GM18526 (cell line): ENCODE measurements around the gene VPS16.

Experiments used
- POLR2A ChIP-seq: IDR thresholded peaks from 3 replicates; pipeline ENCODE4 v1.6.1; 2011; ENCODE audit not compliant: insufficient read length; ENCODE audit errors: extremely low read depth

Gene VPS16

DNA sequence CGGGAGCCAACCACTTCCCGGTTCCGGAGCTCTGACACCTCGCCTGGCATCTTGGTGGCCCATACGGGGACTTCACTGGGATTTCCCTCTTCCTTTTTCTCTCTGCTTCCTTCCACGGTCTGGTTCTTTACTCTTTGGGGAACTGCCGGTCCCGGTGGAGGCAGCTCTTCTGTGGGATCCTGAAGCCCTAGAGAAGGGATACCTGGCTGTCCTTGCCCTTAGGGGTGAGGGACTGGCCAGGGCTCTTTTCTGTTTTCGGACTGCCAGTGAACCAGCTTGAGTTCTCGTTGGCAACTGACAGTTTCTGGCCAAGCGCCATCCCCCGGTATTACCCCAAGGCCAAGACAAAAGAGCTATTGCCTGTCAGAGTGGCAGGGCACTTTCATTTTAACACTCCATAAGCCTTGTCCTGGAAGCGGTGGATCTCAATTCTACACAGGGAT is 39.2 kb upstream of the VPS16 start:
- TF ChIP-seq POLR2A = no peak

DNA sequence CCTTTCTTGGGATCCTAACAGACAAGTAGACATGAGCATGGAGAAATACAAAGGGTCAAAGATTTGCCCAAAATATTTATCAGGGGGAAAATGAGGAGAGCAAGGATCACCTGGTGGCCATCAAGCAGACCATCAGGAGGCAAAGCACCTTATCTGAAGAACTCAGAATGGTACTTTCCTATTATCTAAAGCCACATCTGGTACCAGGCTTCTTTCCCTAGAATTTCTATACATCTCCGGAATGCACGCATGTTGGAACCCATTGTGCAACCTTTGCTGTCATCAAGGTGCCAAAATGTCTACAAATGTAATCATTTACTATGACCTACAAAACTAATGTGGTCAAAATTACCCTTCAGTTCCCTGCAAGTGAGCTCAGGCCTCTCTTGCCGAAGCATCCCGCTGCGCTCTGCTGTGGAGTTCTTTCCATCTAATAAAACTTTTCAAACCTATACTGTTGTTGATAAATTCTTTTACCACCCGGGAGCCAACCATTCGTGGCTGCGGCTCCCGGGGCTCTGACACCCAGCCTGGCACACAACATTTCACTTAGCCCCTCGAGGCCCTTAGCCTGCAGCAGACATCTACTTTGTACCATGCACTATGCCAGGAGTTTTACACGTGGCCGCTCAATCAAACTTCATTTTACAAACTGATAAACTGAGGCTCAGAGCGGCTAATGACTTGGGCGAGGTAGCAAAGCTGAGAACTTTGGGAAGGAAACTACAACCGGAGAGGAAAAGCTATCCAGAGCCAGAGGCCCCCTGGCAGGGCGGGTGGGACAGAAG is 36.3 kb upstream of the VPS16 start:
- TF ChIP-seq POLR2A = no peak

DNA sequence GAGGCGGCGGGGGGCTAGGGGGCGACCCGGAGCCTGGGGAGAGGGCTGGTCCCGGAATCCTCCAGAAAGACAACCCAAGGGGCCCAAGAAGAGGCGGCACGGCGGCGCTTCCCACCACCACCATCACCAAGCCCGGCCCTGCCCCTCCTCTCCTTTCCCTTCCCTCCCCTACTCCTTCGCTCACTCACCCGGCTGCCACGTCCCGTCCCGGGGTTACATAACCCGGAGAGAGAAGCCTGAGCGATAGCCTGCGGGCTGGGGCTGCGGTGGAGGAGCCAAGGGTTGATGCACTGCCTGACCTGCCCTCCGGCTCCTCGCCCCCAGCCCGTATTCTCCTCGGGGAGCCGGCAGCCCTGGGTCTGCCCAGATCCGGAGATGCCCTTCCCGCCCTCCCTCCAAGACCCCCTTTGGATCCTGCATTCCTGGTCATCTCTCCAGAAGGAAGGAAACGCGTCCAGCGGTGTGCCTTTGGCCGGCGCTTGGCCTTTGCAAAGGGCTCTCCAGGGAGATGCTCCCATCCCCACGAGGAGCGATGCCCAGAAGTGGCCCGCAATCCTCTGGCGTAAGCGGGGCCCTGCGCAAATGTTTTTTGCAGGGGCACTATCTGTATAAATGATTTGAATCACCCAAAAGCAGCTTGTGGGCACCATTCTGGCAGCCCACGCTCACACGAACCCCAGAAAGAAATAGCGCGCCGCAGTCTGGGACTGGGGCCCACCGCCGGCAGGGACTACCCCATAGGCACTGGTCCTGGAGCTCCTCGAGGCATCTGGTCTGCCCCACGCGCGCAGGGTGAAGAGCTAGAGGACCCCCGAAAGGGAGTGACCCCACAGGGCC is 35.5 kb upstream of the VPS16 start:
- TF ChIP-seq POLR2A = no peak

DNA sequence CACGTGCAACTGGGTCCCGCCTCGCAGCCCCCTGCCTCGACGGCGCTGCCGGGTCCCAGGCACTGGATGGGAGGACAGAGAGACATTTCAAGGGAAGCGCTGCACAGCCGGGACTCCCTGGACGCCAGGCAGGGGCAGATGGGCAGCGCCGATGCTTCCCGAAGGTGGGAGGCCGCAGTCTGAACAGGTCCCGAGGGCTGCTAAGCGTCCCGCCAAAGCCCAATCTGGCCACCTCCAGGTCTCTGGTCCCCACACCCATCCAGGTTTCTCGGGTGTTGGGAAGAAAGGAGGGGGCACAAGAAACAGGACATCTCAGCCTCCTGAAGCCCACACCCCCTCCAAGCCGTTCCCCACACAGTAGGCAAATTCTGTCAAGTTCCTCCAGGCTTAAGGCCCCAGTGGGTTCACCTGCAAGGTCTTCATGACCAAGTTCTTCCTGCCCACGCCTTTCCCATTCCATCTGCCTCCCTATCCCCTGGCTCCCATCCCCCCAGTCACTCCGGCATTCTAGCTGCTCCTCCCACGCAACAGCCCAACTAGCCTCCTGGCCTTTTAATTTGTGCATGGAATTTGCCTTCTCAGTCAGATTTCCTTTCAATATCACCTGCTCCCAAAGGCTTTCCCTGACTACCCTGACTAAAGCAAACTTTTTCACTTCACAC is 34.7 kb upstream of the VPS16 start:
- TF ChIP-seq POLR2A = no peak

DNA sequence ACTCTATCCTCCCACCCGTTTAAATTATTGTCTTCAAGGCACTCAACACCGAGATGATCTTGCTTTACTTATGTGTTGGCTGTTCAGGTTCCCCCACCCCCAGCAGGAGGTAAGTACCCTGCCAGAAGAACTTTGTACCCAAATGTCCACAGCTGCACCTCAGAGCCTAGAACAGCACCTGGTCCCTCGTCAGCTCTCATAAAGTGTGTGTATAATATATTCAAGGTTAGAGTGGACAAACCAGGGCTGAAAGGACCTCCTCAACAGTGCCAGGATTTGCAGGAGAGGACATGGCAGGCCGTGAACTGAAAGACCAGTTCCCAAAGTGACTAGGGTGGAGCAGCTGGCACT is 34.2 kb upstream of the VPS16 start:
- no peak for TF ChIP-seq POLR2A

DNA sequence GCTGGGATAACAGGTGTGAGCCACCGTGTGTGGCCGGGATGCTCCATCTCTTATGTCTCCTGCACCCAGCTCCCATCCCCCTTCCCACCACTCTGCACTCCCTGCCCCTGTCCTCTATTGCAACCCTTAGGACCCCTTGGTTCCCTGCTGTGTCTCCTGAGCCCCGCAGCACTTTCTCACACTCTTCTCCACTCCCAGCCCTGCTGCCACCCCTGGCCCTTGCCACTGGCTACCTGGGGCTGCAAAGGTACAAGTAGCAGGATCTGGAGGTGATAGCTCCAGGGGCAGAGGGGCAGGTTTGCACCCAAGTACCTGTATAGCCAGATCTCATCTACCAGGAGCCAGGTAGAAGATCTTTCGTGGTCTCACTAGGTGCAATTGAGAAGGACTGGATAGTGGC is 33.5 kb upstream of the VPS16 start:
- no peak for TF ChIP-seq POLR2A

DNA sequence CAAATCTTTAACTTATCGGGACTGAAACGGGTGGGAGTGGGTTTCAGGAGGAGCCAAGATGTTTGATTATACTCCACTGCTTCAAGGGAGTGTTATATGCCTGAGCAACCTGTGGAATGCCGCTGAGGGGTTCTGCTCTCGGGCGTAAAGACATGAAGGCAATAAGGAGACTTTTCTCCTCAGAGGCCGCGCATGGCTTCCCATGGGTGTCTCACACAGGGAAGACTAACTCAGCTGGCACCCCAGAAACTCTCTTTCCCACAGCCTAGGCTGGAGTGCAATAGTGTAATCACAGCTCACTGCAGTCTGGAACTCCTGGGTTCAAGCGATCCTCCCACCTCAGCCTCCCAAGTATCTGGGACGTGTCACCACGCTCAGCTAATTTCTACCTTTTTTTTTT is 30.9 kb upstream of the VPS16 start:
- TF ChIP-seq POLR2A = no peak

DNA sequence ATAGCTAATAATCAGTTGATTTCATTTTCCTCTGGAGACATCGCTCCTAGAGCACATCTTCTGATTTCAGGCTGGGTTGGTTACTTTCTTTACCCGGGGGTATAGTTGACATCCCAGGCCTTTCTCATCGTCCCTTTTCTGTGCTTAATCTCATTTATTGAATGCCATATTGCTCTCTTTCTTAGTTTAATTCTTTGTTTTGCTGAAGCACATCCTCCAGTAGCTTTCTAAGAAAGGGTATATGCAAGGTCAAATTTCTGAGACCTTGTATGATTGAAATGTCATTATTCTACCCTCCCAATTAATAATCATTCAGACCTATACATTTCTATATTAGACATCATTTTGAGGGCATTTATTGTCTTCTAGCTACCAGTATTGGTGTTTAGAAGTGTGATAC is 28.4 kb upstream of the VPS16 start:
- TF ChIP-seq POLR2A = no peak

DNA sequence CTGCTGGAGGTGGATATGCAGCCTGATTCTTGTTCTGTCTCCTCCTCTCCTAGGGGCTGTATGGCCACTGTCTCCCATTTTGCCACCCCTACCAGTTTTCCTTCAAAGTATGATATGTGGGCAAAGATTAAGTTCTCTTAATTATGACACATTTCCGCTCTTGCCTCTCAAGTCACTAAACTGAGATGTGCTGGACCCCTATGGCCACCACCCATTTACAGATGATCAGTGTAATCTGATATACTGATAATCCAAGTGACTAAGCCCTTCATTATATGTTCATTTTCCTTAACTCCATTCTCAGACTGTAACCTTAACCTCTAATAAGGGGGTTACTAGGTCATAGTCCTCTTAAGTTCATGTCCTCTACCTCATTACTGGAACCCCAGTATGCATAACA is 26.5 kb upstream of the VPS16 start:
- no peak for TF ChIP-seq POLR2A

DNA sequence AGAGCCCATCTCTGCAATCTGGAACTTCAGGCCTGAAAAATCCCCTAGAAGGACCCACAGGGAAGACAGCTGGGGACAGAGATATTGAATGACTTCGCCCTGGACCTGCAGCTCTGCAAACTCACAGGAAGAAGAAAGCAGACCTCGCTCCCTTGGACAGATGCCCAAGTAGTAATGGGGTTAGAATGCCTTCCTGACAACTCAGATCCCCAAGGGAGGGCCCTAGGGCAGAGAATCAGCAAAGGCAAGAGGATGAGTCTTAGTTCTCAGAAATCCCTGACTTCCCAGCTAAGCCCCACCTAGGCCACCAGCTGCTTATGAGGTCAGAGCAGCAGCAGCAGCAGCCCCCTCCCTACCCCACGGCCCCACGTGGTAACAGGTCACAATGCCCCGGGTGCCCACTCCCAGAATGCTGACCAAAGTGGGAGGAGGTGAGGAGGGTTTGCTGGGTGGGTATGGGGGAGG is 25.9 kb upstream of the VPS16 start, which contains the start of gene C20orf141:
TSS of gene C20orf141 (plus strand) at position 401 of the 465 bp plus-strand sequence. CDS start 198 bp downstream, outside the sequence.
- TF ChIP-seq POLR2A = no peak

DNA sequence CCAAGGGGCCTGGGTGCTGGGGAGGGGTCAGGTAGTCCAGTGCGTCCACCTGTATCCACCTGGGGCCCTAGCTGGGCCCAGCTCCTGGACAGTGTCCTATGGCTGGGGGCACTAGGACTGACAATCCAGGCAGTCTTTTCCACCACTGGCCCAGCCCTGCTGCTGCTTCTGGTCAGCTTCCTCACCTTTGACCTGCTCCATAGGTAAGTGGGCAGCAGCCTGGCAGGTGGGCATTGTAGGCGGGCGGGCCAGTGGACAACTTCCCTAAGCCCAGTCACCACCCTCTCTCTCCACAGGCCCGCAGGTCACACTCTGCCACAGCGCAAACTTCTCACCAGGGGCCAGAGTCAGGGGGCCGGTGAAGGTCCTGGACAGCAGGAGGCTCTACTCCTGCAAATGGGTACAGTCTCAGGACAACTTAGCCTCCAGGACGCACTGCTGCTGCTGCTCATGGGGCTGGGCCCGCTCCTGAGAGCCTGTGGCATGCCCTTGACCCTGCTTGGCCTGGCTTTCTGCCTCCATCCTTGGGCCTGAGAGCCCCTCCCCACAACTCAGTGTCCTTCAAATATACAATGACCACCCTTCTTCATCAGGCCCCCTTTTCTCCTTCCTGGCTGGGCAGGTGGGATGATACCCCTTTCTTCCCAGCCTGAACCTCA is 25.2 kb upstream of the VPS16 start:
- no peak for TF ChIP-seq POLR2A

DNA sequence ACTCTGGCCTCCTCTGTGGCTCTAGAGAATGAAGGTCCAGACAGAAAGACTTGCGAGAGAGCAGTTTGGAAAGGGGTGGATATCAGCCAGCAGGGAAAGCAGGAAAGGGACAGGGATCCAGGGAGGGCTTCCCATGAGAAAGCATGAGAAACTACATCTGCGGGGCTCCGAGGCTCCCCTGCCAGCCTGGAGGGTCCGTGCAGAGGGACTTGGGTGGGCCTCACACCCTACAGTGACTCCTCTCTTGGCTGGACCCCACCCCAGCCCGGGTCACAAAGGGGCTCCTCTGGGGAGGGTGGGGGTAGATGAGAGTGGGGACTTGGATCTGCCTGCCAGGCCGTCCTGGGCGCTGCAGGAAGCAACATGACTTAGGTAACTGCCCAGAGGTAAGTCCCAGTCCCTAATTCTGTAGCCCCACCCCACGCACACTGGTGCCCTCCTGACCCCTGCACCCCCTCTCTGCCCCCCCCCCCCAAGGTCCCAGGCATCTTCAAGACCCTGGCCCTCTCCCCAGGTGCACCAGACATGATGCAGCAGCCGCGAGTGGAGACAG is 24.4 kb upstream of the VPS16 start, which contains the start of gene TMEM239:
TSS of gene TMEM239 (plus strand) at position 335 of the 553 bp plus-strand sequence. CDS start at position 526, 191 bp downstream.
- TF ChIP-seq POLR2A = no peak

DNA sequence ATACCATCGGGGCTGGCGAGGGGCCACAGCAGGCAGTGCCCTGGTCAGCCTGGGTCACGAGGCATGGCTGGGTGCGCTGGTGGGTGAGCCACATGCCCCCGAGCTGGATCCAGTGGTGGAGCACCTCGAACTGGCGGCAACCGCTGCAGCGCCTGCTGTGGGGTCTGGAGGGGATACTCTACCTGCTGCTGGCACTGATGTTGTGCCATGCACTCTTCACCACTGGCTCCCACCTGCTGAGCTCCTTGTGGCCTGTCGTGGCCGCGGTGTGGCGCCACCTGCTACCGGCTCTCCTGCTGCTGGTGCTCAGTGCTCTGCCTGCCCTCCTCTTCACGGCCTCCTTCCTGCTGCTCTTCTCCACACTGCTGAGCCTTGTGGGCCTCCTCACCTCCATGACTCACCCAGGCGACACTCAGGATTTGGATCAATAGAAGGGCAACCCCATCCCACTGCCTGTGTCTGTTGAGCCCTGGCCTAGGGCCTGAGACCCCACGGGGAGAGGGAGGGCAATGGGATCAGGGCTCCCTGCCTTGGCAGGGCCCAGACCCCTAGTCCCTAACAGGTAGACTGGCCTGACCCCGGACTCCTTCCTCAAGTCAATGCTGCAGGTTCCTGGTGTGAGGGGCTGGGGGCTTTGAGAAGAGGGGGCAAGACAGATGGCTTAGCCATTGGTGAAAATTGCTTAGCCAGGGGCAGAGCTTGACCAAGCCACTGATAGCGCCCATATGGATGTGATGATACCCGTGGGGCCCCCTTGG is 23.8 kb upstream of the VPS16 start:
- no peak for TF ChIP-seq POLR2A

DNA sequence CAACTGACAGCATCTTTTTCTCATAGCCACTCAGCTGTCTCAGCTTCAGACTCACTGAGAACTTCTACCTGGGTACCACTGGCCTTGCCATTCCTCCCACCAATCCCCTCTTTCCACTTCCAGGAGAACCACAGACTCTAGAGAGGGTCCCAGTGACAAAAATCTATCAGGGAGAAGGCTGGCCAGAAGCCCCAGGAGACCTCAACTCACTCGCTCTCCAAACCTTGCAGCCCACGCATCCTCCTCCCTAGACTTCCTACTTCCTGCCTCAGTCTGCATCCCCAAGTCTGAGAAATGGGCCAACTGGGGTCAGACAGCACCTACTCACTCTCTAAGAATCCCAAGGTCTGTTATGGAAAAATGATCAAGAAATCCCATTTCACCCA is 23.2 kb upstream of the VPS16 start:
- TF ChIP-seq POLR2A = no peak
